Esophagus muscularis mucosa (tissue), 4 donors: ENCODE measurements around the gene JADE1. TPM values are rescaled to one million over a fixed set of nuclear protein-coding genes. Genes with fewer than 3 reads are reported as not detected.

Experiments used
- DNase-seq: peaks from one replicate; pipeline ENCODE4 v3.0.0-alpha.2; 2017; ENCODE audit errors: extremely low spot score
- H3K27ac ChIP-seq, 4 donors: fragments of 200-600 bp; sonication (generic); replicated peaks in 1 of 4; 1 replicate in 3 of 4; 2 replicates in 1 of 4; pipeline ENCODE4 v1.5.1; 2016 to 2019; ENCODE audit warnings: mild to moderate bottlenecking in 1 of 4
- H3K27me3 ChIP-seq, 4 donors: fragments of 200-600 bp; sonication (generic); one replicate each; pipeline versions ENCODE4 v1.5.1 to v1.6.0; 2016 to 2019
- H3K36me3 ChIP-seq, 4 donors: fragments of 200-600 bp; sonication (generic); one replicate each; pipeline ENCODE4 v1.5.1; 2016 to 2019
- H3K4me1 ChIP-seq, 4 donors: fragments of 200-600 bp; sonication (generic); one replicate each; pipeline ENCODE4 v1.5.1; 2016 to 2019
- H3K4me3 ChIP-seq, 4 donors: fragments of 200-600 bp; sonication (generic); 1 replicate in 2 of 4; 2 replicates in 2 of 4; pipeline ENCODE4 v1.5.1; 2016 to 2019; ENCODE audit warnings: mild to moderate bottlenecking in 4 of 4, moderate library complexity in 1 of 4
- H3K9me3 ChIP-seq, 4 donors: fragments of 200-600 bp; sonication (generic); 1 replicate in 3 of 4; 2 replicates in 1 of 4; pipeline ENCODE4 v1.5.1; 2016 to 2019
- EP300 ChIP-seq: sonication (generic); formaldehyde crosslinking; IDR thresholded peaks from one replicate; pipeline ENCODE4 v1.6.1; 2017; ENCODE audit warnings: antibody characterized with exemption
- POLR2A ChIP-seq: fragments of 450-650 bp; IDR thresholded peaks from one replicate; pipeline ENCODE4 v1.6.1; 2017; ENCODE audit warnings: antibody characterized with exemption, moderate library complexity, mild to moderate bottlenecking, low read depth
- POLR2AphosphoS5 ChIP-seq, 2 donors: sonication (generic); formaldehyde crosslinking; IDR thresholded peaks; one replicate each; pipeline ENCODE4 v1.6.1; 2017; ENCODE audit warnings: antibody characterized with exemption in 2 of 2
- WGBS: methylation state at CpG from one replicate; pipeline ENCODE4 v1.1.5; 2018; 5-methylcytosine and 5-hydroxymethylcytosine counted together
- intact Hi-C: fragments of 100-400 bp; cut with DNase I; formaldehyde crosslinking; loops from one replicate; pipeline ENCODE4 v1.15.1; 2023
- total RNA-seq, 4 donors: library from RNA; depleted of rRNA; stranded (reverse); fragments of >200 nt; gene quantifications; one replicate each; pipeline versions ENCODE4 v1.1.0 to v1.2.1, GENCODE V29; 2016
- TF ChIP-seq, protein P1 (sequence below), 3 experiments: fragments of 200-600 bp in 2 of 3; fragments of 450-650 bp in 1 of 3; sonication (generic) in 2 of 3; IDR thresholded peaks; one replicate each; pipeline ENCODE4 v1.5.1; 2017 to 2019; ENCODE audit warnings: antibody characterized with exemption in 3 of 3, mild to moderate bottlenecking in 2 of 3, moderate library complexity in 1 of 3

The JADE1 gene
- total RNA-seq, 4 donors from 2014 or later, result 40.8 to 60.1 (median 52.0) TPM

DNA sequence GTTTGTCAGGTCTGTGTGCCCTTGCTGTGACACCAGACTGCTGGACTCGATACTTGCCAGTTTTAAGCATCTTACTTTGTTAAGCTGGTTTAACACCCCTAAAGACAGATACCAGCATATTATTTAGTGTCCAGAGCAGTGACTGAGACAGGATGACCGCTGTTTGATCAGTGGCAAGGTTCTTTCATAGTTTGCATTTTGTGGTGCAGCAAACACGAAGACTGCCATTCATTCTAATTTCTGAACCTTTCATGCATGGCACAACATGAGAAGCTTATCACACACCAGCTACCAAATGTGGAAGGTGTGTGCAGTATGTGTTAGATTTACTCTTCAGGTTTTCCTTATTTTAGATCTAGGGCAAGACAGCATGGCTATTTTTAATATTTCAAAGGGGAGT, 28.2 kb downstream of the JADE1 start:
- Histone ChIP-seq H3K27ac (no peak overlapping the region), H3K9me3 (no peaks in the 10 kb centered on the region), H3K4me1 (peaks cover 17 to 60% (median 45%) of the 10 kb centered on the region in 4 donors), H3K4me3 (no peak overlapping the region), H3K36me3 (peaks cover 6 to 37% (median 15%) of the 10 kb centered on the region in 4 donors), H3K27me3 (no peaks in the 10 kb centered on the region)
- WGBS, result 96% methylated on average over 3 of the region's 3 CpGs
- intact Hi-C loops, result no loop called here
- TF ChIP-seq, protein P1, sequence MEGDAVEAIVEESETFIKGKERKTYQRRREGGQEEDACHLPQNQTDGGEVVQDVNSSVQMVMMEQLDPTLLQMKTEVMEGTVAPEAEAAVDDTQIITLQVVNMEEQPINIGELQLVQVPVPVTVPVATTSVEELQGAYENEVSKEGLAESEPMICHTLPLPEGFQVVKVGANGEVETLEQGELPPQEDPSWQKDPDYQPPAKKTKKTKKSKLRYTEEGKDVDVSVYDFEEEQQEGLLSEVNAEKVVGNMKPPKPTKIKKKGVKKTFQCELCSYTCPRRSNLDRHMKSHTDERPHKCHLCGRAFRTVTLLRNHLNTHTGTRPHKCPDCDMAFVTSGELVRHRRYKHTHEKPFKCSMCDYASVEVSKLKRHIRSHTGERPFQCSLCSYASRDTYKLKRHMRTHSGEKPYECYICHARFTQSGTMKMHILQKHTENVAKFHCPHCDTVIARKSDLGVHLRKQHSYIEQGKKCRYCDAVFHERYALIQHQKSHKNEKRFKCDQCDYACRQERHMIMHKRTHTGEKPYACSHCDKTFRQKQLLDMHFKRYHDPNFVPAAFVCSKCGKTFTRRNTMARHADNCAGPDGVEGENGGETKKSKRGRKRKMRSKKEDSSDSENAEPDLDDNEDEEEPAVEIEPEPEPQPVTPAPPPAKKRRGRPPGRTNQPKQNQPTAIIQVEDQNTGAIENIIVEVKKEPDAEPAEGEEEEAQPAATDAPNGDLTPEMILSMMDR (IDR thresholded peaks at IDR 0.05), result no peak
- TF ChIP-seq POLR2A (no peak), POLR2AphosphoS5 (IDR thresholded peaks at IDR 0.05) (no peak), EP300 (no peak)
- DNase-seq, result no peak

DNA sequence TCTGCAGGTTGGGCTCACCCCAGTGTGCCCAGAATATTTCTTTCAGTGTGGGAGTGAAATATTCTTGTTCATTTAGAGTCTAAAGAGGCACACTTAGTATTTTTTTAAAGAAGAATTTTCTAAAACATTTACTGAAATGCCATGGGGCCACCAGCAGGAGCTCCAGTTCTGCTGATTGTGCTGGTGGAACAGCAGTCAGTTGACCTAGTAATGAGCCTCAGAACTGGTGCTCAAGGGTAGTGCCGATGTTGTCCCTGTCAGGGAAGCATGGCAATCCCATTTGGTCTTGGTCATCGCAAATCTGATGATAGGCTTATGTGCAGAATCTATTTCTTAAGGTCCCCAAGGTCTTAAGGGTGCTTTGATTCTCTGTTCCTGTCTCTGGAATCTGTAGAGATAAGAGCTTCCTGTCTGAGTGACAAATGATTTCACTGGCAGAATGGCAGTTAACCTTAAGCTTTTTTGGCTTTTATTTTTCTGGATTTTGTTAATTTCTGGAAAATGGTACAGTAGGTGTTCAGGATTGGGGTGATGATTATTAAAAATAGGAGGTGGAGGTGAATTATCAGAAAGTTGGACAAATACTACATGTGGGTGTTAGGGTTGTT, 31.3 kb downstream of the JADE1 start:
- Histone ChIP-seq H3K4me1 (peaks cover 27 to 66% (median 54%) of the 10 kb centered on the region in 4 donors), H3K27me3 (no peaks in the 10 kb centered on the region), H3K4me3 (no peak overlapping the region), H3K36me3 (peaks cover 2 to 48% (median 26%) of the 10 kb centered on the region in 4 donors), H3K27ac (no peak overlapping the region), H3K9me3 (no peaks in the 10 kb centered on the region)
- intact Hi-C loops, result no loop called here
- 78% methylated on average over 2 of the region's 2 CpGs for WGBS
- no peak for DNase-seq
- TF ChIP-seq, protein P1 (IDR thresholded peaks at IDR 0.05), result no peak
- TF ChIP-seq POLR2A (no peak), POLR2AphosphoS5 (IDR thresholded peaks at IDR 0.05) (no peak), EP300 (no peak)

GRCh38 chr4:128841402-128841801, 31.9 kb downstream of the JADE1 start:
- Histone ChIP-seq H3K4me1 (peaks cover 22 to 63% (median 52%) of the 10 kb centered on the region in 4 donors), H3K27ac (no peak overlapping the region), H3K36me3 (peaks cover 8 to 54% (median 31%) of the 10 kb centered on the region in 4 donors), H3K9me3 (no peaks in the 10 kb centered on the region), H3K4me3 (no peak overlapping the region), H3K27me3 (no peaks in the 10 kb centered on the region)
- DNase-seq, result no peak
- intact Hi-C loops, result no loop called here
- TF ChIP-seq POLR2A, result no peak
- TF ChIP-seq EP300, result no peak
- TF ChIP-seq, protein P1 (IDR thresholded peaks at IDR 0.05), result no peak
- no peak for TF ChIP-seq POLR2AphosphoS5 (IDR thresholded peaks at IDR 0.05)
- 100% methylated on average over 2 of the region's 2 CpGs for WGBS

DNA sequence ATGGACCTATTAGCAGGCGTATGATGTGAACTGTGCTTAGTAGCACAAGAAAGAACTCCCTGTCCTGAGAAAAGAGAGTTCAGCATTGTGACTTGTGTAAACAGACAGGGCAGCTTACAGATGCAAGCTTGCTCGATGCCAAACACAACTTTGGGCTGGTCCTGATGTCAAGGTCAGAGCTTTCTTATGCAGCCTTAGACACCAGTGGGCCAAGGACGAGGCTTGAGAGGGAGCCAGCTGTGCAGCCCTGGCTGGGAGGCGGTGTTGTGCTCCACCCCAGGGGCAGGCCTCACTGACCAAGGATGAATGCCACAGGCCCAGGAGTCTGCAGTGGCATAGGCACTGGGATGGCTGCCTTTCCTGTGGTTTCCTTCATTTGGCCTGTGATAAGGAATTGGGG, 35.4 kb downstream of the JADE1 start:
- Histone ChIP-seq H3K27ac (peak overlapping the region in 1 of 4 donors; percentile 34), H3K4me3 (no peak overlapping the region), H3K9me3 (no peaks in the 10 kb centered on the region), H3K27me3 (peaks cover 0 to 4% (median 0%) of the 10 kb centered on the region in 4 donors), H3K4me1 (peaks cover 22 to 46% (median 32%) of the 10 kb centered on the region in 4 donors), H3K36me3 (peaks cover 35 to 81% (median 64%) of the 10 kb centered on the region in 4 donors)
- no peak for DNase-seq
- 62% methylated on average over 4 of the region's 4 CpGs for WGBS
- TF ChIP-seq POLR2AphosphoS5 (IDR thresholded peaks at IDR 0.05), result peak in 1 of 2 donors; percentile 37
- TF ChIP-seq, protein P1 (IDR thresholded peaks at IDR 0.05), result no peak
- no peak for TF ChIP-seq POLR2A
- intact Hi-C loops, result no loop called here

- no peak overlapping the region for H3K4me3 ChIP-seq
- H3K4me1 ChIP-seq, result peaks cover 22 to 37% (median 26%) of the 10 kb centered on the region in 4 donors
- no peaks in the 10 kb centered on the region for H3K9me3 ChIP-seq
- 86% methylated on average over 4 of the region's 4 CpGs for WGBS
- DNase-seq, result no peak
- no peak for TF ChIP-seq EP300
- TF ChIP-seq POLR2AphosphoS5 (IDR thresholded peaks at IDR 0.05), result no peak
- TF ChIP-seq, protein P1 (IDR thresholded peaks at IDR 0.05), result no peak
- TF ChIP-seq POLR2A, result no peak
- peaks cover 0 to 4% (median 0%) of the 10 kb centered on the region in 4 donors for H3K27me3 ChIP-seq
- intact Hi-C loops, result no loop called here
- no peak overlapping the region for H3K27ac ChIP-seq
- H3K36me3 ChIP-seq, result peaks cover 43 to 89% (median 75%) of the 10 kb centered on the region in 4 donors
These were observed 36.6 kb downstream of the JADE1 start for GRCh38 chr4:128846063-128846462.
